Measurements from ENCODE around the gene TRIO.

The TRIO gene

DNA sequence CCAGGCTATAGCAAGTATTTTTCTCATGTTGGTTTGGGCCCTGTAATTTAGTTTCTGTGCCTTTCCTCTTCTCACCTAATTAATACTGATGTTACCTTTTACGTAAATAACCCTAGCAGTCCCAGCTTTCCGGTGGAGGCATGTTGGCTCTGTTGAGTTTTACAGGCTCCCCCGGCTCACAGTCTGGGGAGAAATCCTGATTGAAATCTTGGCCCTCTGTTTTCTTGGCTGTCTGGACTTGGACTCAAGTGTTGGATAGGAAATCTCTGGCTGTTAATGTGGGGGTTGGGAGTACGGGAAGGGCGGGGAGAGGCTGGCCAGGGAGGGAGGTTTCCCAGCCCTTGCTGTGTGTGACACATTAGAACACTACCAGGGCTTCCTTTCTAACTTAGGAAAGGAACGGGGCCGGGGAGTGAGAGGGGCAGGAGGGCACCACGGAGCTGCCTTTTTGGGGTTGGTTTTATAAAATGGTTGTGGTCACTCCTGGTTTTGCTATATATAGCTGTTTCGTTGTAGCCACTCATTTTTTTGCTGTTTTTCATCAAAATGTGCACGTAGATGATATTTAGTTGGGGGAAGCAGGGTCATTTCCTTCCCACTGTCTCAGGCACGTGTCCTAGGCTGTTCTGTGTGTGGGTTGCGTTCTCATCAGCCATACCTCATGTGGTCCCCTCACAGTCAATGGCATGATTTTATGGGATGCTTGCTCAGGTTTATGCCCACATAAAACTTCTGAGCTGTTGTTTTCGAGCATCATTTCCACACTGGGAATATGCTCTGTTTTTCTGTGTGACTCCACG is 11.0 kb downstream of the TRIO start:
- Histone ChIP-seq H3K4me3 (ENCODE audit: low read length) (peak overlapping the region; percentile 35), H3K27me3 (ENCODE audit: control insufficient read depth, insufficient read depth, low read length) (no peaks in the 10 kb centered on the region), H3K9ac (ENCODE audit: low read length) (no peak overlapping the region), H3K36me3 (ENCODE audit: control insufficient read depth, insufficient read depth, low read length) (no peaks in the 10 kb centered on the region), H3K27ac (ENCODE audit: low read depth, low read length) (peak overlapping the region; percentile 83), H3K4me1 (ENCODE audit: control insufficient read depth, insufficient read depth, low read length) (peaks cover 48% of the 10 kb centered on the region)

DNA sequence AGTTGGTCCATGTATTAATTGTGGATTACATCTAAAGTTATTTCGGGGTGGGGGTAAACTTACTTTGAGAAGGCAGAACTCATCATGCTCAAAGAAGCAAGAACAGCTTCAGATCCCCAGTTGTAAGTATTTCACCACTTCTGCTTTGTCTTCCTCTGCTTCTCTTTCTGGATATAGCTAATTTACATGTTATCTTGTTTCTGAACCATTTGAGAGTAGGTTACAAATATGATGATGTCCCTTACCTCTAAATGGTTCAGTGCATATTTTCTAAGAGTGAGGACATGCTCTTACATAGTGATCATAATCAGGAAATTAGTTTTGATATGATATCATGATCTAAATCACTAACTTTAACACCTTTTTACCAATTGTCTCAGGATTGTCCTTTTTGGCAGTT is 11.9 kb downstream of the TRIO start:
- no peak overlapping the region for H3K9ac ChIP-seq (ENCODE audit: low read length)
- H3K27ac ChIP-seq (ENCODE audit: low read depth, low read length) = peak overlapping the region; percentile 83
- H3K27me3 ChIP-seq (ENCODE audit: control insufficient read depth, insufficient read depth, low read length) = no peaks in the 10 kb centered on the region
- no peak overlapping the region for H3K4me3 ChIP-seq (ENCODE audit: low read length)
- no peaks in the 10 kb centered on the region for H3K36me3 ChIP-seq (ENCODE audit: control insufficient read depth, insufficient read depth, low read length)
- peaks cover 41% of the 10 kb centered on the region for H3K4me1 ChIP-seq (ENCODE audit: control insufficient read depth, insufficient read depth, low read length)

DNA sequence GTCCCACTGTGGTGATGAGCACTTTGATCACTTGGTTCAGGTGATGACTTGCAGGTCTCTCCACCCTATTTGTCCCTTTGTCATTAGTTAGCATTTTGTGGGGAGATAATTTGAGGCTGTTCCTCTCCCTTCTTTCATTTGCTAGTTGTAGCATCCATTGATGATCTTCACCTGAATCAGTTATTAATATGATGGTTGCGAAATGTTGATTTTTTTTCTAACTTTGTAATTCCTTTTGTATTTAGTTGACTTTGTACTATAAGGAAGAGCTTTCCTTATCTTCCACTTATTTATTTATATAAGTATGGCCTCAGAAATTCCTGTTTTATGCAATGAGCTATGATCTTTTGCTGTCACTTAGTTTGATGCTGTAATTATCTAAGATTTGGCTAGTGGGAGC is 12.6 kb downstream of the TRIO start:
- Histone ChIP-seq H3K27me3 (ENCODE audit: control insufficient read depth, insufficient read depth, low read length) (no peaks in the 10 kb centered on the region), H3K9ac (ENCODE audit: low read length) (no peak overlapping the region), H3K4me3 (ENCODE audit: low read length) (no peak overlapping the region), H3K27ac (ENCODE audit: low read depth, low read length) (peak overlapping the region; percentile 87), H3K36me3 (ENCODE audit: control insufficient read depth, insufficient read depth, low read length) (no peaks in the 10 kb centered on the region), H3K4me1 (ENCODE audit: control insufficient read depth, insufficient read depth, low read length) (peaks cover 45% of the 10 kb centered on the region)

DNA sequence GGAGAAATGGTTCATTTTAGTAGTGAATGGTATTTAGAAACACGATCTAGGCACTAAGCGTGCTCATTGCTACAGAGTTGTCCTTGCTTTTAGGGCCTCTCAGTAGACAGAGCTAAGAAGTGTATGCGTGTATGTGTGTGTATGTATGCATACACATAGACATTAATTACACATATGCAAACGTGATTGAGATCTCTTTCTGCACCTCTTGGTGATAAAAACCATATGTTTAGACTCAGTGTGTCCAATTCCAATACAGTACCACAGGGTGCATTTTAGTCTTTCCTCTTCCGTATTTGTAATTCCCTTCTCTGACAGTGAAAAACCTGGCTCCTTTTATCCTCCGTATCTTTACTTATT is 13.1 kb downstream of the TRIO start:
- peak overlapping the region; percentile 10 for H3K4me3 ChIP-seq (ENCODE audit: low read length)
- peak overlapping the region; percentile 87 for H3K27ac ChIP-seq (ENCODE audit: low read depth, low read length)
- H3K9ac ChIP-seq (ENCODE audit: low read length) = no peak overlapping the region
- H3K4me1 ChIP-seq (ENCODE audit: control insufficient read depth, insufficient read depth, low read length) = peaks cover 45% of the 10 kb centered on the region
- H3K36me3 ChIP-seq (ENCODE audit: control insufficient read depth, insufficient read depth, low read length) = no peaks in the 10 kb centered on the region
- no peaks in the 10 kb centered on the region for H3K27me3 ChIP-seq (ENCODE audit: control insufficient read depth, insufficient read depth, low read length)

DNA sequence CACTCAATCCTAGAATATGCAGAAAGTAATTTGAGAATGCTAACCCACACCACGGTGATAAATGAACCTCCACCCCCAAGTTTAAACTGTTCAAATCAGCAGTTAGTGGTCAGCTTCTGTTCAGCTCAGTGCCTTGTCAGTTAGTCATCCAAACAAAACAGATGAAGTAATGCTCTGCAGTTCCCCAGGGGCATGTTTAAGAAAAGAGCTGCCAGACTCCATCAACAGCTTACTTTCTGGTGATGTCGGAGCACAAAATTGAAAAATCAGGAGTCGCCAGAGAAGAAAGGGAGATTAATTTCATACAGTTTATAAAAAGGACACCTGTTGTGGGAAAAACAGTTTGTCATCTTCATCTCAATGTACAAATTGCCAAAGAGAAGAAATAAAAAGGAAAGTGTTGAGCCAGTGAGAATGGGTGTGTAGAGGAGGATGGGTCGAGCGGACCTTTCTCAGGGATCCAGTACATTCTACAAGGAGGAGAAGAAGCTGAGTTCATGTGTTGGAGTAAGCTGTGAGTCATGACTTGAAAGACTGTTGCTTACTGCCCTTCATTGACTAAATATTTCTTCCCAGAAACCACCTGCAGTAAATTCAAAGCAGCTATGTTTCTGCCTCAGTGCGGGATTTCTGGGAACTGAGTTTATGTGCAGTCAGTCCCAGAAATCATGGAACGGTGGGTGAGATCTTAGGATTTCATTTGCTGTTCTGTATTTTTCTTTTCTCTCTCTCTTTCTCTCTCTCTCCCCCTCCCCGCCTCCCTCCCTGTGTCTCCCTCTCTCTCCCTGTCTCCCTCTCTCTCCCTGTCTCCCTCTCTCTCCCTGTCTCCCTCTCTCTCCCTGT is 13.7 kb downstream of the TRIO start:
- Histone ChIP-seq H3K27ac (ENCODE audit: low read depth, low read length) (peak overlapping the region; percentile 87), H3K9ac (ENCODE audit: low read length) (no peak overlapping the region), H3K4me3 (ENCODE audit: low read length) (peak overlapping the region; percentile 10), H3K27me3 (ENCODE audit: control insufficient read depth, insufficient read depth, low read length) (no peaks in the 10 kb centered on the region), H3K36me3 (ENCODE audit: control insufficient read depth, insufficient read depth, low read length) (no peaks in the 10 kb centered on the region), H3K4me1 (ENCODE audit: control insufficient read depth, insufficient read depth, low read length) (peaks cover 45% of the 10 kb centered on the region)

DNA sequence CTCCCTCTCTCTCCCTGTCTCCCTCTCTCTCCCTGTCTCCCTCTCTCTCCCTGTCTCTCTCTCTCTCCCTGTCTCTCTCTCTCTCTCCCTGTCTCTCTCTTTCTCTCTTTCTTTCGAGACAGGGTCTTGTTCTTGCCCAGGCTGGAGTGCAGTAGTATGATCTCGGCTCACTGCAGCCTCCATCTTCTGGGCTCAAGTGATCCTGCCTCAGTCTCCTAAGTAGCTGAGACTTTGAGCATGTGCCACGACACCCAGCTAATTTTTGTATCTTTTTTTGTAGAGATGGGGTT is 14.3 kb downstream of the TRIO start:
- H3K4me1 ChIP-seq (ENCODE audit: control insufficient read depth, insufficient read depth, low read length) = peaks cover 51% of the 10 kb centered on the region
- H3K27ac ChIP-seq (ENCODE audit: low read depth, low read length) = peak overlapping the region; percentile 87
- H3K27me3 ChIP-seq (ENCODE audit: control insufficient read depth, insufficient read depth, low read length) = no peaks in the 10 kb centered on the region
- peak overlapping the region; percentile 3 for H3K9ac ChIP-seq (ENCODE audit: low read length)
- H3K36me3 ChIP-seq (ENCODE audit: control insufficient read depth, insufficient read depth, low read length) = no peaks in the 10 kb centered on the region
- peak overlapping the region; percentile 38 for H3K4me3 ChIP-seq (ENCODE audit: low read length)

DNA sequence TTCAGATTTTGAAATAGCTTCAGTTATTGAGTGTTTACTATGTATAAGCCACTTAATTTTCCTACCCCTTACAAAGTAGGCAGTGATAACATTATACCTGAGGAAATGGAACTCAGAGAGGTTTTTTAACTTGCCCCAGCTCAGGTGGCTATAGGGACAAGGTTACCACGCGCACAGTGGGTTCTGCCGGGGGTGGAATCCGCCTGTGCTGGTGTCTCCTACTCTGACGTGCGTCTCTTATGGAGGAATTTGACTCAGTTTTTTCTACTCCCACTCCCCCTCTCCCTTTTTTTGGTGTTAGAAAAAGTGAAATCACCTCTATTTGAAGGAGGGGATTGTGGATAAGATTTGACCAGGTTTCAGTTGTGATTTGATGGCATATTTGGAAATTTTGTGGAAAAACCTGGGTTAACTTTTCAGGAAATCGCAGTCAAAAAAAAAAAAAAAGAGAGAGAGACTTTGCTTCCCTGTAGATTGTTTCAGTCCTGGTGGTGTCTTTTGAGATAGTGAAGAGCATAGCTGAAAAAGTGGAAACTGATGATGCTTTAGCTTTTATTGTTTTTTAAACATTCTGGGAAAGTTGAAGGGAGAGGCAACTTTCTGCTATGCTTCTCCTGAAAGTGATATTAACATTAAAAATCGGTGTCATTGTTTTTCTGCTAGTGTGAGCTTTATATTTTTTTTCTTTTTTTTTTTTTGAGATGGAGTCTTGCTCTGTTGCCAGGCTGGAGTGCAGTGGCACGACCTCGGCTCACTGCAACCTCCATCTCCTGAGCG is 15.9 kb downstream of the TRIO start:
- H3K4me1 ChIP-seq (ENCODE audit: control insufficient read depth, insufficient read depth, low read length) = peaks cover 40% of the 10 kb centered on the region
- H3K36me3 ChIP-seq (ENCODE audit: control insufficient read depth, insufficient read depth, low read length) = no peaks in the 10 kb centered on the region
- H3K27me3 ChIP-seq (ENCODE audit: control insufficient read depth, insufficient read depth, low read length) = no peaks in the 10 kb centered on the region
- no peak overlapping the region for H3K27ac ChIP-seq (ENCODE audit: low read depth, low read length)
- no peak overlapping the region for H3K4me3 ChIP-seq (ENCODE audit: low read length)
- H3K9ac ChIP-seq (ENCODE audit: low read length) = no peak overlapping the region

DNA sequence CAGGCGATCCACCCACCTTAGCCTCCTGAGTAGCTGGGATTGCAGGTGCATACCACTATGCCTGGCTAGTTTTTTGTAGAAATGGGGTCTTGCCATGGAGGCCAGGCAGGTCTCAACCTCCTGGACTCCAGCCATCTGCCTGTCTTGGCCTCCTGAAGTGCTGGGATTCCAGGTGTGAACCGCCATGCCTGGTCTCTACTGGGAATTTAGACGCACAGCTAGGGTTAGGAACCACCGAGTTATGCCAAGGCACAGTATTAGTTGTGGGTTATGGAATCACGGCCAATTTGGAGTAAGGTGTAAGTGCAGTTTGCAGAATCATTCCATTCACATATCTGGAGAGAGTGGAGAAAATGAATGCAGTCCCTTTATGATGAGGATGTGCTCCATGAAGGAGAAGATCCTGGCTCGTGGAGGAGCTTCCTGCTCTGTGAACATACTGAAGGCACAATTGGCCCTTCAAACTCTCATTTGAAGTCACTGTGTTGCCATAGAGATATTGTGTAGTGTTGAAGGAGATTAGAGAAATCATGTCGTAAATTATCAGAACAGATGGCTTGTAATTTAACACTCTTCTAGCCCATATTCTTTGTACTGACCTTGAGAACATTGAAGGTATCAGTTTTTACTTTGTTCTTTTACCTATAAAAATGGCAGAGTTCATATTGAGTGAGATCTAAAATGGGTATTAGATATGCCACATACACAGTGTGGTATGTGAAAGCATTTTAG is 18.8 kb downstream of the TRIO start:
- Histone ChIP-seq H3K4me3 (ENCODE audit: low read length) (no peak overlapping the region), H3K27ac (ENCODE audit: low read depth, low read length) (peak overlapping the region; percentile 15), H3K36me3 (ENCODE audit: control insufficient read depth, insufficient read depth, low read length) (no peaks in the 10 kb centered on the region), H3K9ac (ENCODE audit: low read length) (no peak overlapping the region), H3K27me3 (ENCODE audit: control insufficient read depth, insufficient read depth, low read length) (no peaks in the 10 kb centered on the region), H3K4me1 (ENCODE audit: control insufficient read depth, insufficient read depth, low read length) (peaks cover 18% of the 10 kb centered on the region)

DNA sequence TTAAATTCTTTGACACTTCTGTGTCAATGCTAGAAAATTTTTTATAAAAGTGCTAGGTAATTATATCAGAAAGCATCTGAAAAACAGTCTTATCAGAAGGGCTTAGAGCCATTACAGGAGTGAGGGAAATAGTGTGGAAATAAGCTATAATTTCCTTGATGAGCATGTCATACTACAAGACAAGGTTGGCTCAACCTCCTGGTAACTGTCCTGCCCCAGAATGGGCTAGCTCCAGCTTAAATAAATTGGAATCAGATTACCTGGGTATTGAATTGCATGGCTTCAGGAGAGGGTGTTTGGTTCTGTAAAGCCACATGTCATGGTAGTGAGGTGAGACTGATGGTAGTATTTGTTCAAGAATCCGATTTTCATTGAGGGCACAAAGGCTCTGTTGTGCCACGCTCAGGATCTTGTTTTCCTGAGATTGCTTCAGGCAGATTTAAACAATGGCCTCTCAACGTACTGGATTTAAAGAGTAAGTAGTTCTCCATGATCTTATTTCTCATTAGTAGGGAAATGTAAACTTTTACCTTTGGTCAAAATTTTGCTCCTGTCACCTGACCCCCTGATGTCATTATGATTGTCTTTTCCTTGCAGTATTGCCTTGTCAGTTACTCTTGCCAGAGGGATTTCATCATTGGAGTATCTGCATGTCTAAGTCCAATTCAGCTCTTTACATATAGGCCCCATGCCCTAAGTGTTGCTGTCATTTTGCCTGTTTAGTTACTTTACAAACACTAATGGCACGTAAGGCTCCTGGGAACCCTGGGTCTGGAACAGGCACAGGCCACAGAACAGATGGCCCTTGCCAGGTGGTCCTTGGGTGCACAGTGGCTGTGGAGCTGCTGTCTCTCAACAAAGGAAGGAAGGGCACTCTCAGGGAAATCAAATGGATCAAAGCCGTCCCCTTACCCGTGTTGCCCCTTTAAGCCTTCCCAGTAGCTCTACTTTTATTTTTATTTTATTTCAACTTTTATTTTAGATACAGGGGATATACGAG is 21.3 kb downstream of the TRIO start:
- Histone ChIP-seq H3K36me3 (ENCODE audit: control insufficient read depth, insufficient read depth, low read length) (no peaks in the 10 kb centered on the region), H3K4me1 (ENCODE audit: control insufficient read depth, insufficient read depth, low read length) (peaks cover 33% of the 10 kb centered on the region), H3K27ac (ENCODE audit: low read depth, low read length) (no peak overlapping the region), H3K9ac (ENCODE audit: low read length) (no peak overlapping the region), H3K27me3 (ENCODE audit: control insufficient read depth, insufficient read depth, low read length) (no peaks in the 10 kb centered on the region), H3K4me3 (ENCODE audit: low read length) (no peak overlapping the region)

DNA sequence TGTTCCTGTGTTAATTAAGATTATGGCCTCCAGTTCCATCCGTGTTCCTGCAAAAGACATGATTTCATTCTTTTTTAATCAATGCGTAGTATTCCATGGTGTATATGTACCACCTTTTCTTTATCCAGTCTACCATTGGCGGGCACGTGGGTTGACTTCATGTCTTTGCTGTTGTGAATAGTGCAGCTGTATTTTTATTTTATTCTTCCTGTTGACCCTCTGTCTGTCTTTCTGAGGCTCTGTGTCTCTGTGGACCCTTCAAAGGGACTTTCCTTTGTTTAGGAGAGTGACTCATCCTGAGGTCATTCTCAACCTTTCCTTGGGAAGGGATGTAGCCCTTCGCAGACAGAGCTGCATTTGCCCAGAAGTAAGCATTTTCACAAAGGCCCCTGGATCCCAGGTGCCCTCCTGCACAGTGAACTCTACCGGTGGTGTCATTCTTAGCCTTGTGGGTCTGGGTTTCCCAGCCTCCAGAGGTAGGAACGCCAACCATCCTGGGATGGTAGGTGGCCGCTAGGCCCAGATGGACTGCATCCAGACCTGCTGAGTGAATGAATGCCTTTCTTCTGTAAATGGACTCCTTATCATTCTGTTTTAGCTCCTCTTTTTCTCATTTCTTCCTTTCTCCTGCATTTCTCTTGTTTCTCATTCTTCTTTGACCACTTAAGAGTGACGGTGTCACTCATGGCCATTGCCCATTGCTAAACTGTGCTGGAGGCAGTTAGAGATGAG is 22.4 kb downstream of the TRIO start:
- H3K27me3 ChIP-seq (ENCODE audit: control insufficient read depth, insufficient read depth, low read length) = no peaks in the 10 kb centered on the region
- no peak overlapping the region for H3K27ac ChIP-seq (ENCODE audit: low read depth, low read length)
- no peaks in the 10 kb centered on the region for H3K36me3 ChIP-seq (ENCODE audit: control insufficient read depth, insufficient read depth, low read length)
- no peak overlapping the region for H3K4me3 ChIP-seq (ENCODE audit: low read length)
- peaks cover 34% of the 10 kb centered on the region for H3K4me1 ChIP-seq (ENCODE audit: control insufficient read depth, insufficient read depth, low read length)
- H3K9ac ChIP-seq (ENCODE audit: low read length) = no peak overlapping the region

DNA sequence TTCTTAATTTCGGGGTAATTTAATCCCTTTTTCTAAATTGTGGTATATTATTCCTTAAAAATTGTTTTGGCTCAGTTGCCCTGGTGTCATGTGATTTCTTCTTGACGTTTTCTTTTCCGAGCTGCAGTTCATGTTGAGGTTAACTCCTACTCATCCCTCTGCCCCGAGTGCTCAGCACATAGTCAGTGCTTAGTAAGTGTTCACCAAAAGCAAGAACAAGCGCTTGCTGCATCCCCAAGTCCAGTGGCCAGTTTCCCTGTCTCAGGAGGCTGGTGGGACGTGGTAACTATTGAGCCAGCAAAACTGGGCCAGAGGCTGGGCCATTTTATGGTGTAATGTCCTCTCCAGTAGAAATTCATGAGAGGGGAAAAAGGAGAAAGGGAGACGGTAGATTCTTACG is 23.3 kb downstream of the TRIO start:
- Histone ChIP-seq H3K27me3 (ENCODE audit: control insufficient read depth, insufficient read depth, low read length) (no peaks in the 10 kb centered on the region), H3K27ac (ENCODE audit: low read depth, low read length) (no peak overlapping the region), H3K36me3 (ENCODE audit: control insufficient read depth, insufficient read depth, low read length) (no peaks in the 10 kb centered on the region), H3K4me1 (ENCODE audit: control insufficient read depth, insufficient read depth, low read length) (peaks cover 36% of the 10 kb centered on the region), H3K4me3 (ENCODE audit: low read length) (no peak overlapping the region), H3K9ac (ENCODE audit: low read length) (no peak overlapping the region)

All from rectal smooth muscle tissue (tissue), 1 donor.